ENCODE results near the gene SUGCT.

DNA sequence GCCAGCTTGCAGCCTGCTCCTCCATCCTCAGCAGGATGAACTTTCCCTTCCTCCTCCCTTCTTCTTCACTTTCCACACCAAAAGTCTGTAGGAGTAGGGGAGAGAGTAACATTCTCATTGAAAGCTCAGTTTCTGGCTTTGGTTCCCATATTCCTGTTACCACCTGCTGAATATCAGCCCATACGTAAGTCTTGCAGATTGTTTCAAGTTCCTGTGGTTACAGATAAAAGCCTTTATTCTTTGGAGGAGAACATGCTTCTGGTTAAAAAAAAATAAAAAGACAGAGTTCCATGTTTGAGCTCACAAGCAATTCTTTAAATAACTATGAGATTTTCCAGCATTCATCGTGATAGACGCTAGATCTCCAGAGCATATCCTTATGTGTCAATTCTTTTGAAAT is 637.3 kb downstream of the SUGCT start:
- TF ChIP-seq, protein P1, sequence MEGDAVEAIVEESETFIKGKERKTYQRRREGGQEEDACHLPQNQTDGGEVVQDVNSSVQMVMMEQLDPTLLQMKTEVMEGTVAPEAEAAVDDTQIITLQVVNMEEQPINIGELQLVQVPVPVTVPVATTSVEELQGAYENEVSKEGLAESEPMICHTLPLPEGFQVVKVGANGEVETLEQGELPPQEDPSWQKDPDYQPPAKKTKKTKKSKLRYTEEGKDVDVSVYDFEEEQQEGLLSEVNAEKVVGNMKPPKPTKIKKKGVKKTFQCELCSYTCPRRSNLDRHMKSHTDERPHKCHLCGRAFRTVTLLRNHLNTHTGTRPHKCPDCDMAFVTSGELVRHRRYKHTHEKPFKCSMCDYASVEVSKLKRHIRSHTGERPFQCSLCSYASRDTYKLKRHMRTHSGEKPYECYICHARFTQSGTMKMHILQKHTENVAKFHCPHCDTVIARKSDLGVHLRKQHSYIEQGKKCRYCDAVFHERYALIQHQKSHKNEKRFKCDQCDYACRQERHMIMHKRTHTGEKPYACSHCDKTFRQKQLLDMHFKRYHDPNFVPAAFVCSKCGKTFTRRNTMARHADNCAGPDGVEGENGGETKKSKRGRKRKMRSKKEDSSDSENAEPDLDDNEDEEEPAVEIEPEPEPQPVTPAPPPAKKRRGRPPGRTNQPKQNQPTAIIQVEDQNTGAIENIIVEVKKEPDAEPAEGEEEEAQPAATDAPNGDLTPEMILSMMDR (IDR thresholded peaks at IDR 0.05), result no peak
- TF ChIP-seq TP53 (CRISPR knock-in tag; IDR thresholded peaks at IDR 0.05), result no peak
- TF ChIP-seq, protein P2, sequence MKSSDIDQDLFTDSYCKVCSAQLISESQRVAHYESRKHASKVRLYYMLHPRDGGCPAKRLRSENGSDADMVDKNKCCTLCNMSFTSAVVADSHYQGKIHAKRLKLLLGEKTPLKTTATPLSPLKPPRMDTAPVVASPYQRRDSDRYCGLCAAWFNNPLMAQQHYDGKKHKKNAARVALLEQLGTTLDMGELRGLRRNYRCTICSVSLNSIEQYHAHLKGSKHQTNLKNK (CRISPR knock-in tag; IDR thresholded peaks at IDR 0.05), result no peak
- TF ChIP-seq, protein P3, sequence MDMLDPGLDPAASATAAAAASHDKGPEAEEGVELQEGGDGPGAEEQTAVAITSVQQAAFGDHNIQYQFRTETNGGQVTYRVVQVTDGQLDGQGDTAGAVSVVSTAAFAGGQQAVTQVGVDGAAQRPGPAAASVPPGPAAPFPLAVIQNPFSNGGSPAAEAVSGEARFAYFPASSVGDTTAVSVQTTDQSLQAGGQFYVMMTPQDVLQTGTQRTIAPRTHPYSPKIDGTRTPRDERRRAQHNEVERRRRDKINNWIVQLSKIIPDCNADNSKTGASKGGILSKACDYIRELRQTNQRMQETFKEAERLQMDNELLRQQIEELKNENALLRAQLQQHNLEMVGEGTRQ (CRISPR knock-in tag; IDR thresholded peaks at IDR 0.05), result no peak
- TF ChIP-seq, protein P4, sequence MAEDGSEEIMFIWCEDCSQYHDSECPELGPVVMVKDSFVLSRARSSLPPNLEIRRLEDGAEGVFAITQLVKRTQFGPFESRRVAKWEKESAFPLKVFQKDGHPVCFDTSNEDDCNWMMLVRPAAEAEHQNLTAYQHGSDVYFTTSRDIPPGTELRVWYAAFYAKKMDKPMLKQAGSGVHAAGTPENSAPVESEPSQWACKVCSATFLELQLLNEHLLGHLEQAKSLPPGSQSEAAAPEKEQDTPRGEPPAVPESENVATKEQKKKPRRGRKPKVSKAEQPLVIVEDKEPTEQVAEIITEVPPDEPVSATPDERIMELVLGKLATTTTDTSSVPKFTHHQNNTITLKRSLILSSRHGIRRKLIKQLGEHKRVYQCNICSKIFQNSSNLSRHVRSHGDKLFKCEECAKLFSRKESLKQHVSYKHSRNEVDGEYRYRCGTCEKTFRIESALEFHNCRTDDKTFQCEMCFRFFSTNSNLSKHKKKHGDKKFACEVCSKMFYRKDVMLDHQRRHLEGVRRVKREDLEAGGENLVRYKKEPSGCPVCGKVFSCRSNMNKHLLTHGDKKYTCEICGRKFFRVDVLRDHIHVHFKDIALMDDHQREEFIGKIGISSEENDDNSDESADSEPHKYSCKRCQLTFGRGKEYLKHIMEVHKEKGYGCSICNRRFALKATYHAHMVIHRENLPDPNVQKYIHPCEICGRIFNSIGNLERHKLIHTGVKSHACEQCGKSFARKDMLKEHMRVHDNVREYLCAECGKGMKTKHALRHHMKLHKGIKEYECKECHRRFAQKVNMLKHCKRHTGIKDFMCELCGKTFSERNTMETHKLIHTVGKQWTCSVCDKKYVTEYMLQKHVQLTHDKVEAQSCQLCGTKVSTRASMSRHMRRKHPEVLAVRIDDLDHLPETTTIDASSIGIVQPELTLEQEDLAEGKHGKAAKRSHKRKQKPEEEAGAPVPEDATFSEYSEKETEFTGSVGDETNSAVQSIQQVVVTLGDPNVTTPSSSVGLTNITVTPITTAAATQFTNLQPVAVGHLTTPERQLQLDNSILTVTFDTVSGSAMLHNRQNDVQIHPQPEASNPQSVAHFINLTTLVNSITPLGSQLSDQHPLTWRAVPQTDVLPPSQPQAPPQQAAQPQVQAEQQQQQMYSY (CRISPR knock-in tag; IDR thresholded peaks at IDR 0.05), result no peak
- TF ChIP-seq, protein P5, sequence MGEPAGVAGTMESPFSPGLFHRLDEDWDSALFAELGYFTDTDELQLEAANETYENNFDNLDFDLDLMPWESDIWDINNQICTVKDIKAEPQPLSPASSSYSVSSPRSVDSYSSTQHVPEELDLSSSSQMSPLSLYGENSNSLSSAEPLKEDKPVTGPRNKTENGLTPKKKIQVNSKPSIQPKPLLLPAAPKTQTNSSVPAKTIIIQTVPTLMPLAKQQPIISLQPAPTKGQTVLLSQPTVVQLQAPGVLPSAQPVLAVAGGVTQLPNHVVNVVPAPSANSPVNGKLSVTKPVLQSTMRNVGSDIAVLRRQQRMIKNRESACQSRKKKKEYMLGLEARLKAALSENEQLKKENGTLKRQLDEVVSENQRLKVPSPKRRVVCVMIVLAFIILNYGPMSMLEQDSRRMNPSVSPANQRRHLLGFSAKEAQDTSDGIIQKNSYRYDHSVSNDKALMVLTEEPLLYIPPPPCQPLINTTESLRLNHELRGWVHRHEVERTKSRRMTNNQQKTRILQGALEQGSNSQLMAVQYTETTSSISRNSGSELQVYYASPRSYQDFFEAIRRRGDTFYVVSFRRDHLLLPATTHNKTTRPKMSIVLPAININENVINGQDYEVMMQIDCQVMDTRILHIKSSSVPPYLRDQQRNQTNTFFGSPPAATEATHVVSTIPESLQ (CRISPR knock-in tag; IDR thresholded peaks at IDR 0.05), result no peak
- no peak for TF ChIP-seq ZNF121 (CRISPR knock-in tag; IDR thresholded peaks at IDR 0.05)
- TF ChIP-seq, protein P6, sequence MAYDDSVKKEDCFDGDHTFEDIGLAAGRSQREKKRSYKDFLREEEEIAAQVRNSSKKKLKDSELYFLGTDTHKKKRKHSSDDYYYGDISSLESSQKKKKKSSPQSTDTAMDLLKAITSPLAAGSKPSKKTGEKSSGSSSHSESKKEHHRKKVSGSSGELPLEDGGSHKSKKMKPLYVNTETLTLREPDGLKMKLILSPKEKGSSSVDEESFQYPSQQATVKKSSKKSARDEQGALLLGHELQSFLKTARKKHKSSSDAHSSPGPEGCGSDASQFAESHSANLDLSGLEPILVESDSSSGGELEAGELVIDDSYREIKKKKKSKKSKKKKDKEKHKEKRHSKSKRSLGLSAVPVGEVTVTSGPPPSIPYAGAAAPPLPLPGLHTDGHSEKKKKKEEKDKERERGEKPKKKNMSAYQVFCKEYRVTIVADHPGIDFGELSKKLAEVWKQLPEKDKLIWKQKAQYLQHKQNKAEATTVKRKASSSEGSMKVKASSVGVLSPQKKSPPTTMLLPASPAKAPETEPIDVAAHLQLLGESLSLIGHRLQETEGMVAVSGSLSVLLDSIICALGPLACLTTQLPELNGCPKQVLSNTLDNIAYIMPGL (CRISPR knock-in tag; IDR thresholded peaks at IDR 0.05), result no peak
- TF ChIP-seq, protein P7, sequence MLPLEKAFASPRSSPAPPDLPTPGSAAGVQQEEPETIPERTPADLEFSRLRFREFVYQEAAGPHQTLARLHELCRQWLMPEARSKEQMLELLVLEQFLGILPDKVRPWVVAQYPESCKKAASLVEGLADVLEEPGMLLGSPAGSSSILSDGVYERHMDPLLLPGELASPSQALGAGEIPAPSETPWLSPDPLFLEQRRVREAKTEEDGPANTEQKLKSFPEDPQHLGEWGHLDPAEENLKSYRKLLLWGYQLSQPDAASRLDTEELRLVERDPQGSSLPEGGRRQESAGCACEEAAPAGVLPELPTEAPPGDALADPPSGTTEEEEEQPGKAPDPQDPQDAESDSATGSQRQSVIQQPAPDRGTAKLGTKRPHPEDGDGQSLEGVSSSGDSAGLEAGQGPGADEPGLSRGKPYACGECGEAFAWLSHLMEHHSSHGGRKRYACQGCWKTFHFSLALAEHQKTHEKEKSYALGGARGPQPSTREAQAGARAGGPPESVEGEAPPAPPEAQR (CRISPR knock-in tag; IDR thresholded peaks at IDR 0.05), result no peak
- TF ChIP-seq, protein P8, sequence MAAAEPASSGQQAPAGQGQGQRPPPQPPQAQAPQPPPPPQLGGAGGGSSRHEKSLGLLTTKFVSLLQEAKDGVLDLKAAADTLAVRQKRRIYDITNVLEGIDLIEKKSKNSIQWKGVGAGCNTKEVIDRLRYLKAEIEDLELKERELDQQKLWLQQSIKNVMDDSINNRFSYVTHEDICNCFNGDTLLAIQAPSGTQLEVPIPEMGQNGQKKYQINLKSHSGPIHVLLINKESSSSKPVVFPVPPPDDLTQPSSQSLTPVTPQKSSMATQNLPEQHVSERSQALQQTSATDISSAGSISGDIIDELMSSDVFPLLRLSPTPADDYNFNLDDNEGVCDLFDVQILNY (CRISPR knock-in tag; IDR thresholded peaks at IDR 0.05), result no peak
